HL-60 (cell line): Measurements from ENCODE around the gene B9D1.

Experiments
- DNase-seq, 2 experiments: peaks; one replicate each; pipeline ENCODE4 v3.0.0-alpha.2; 2010 to 2020; ENCODE audit warnings: low read depth in 1 of 2, low spot score in 1 of 2
- H3K27ac ChIP-seq: fragments of 250-450 bp; sonication (Bioruptor Pico); replicated peaks from 2 replicates; pipeline ENCODE4 v1.5.1; 2020; ENCODE audit warnings: mild to moderate bottlenecking, moderate library complexity
- H3K27me3 ChIP-seq: fragments of 250-450 bp; sonication (Bioruptor Pico); 2 replicates; pipeline ENCODE4 v1.5.1; 2021; ENCODE audit warnings: mild to moderate bottlenecking, moderate library complexity; ENCODE audit not compliant: insufficient read depth, poor library complexity, severe bottlenecking
- H3K4me3 ChIP-seq: replicated peaks from 2 replicates; pipeline ENCODE4 v1.5.1; 2011; ENCODE audit warnings: mild to moderate bottlenecking, control low read depth, low read length; ENCODE audit not compliant: insufficient read depth
- GABPA ChIP-seq: IDR thresholded peaks from 2 replicates; pipeline ENCODE4 v1.6.1; 2012; ENCODE audit warnings: low read depth
- POLR2AphosphoS5 ChIP-seq: IDR thresholded peaks from 2 replicates; pipeline ENCODE4 v1.6.1; 2012; ENCODE audit warnings: low read depth
- SPI1 ChIP-seq: IDR thresholded peaks from 2 replicates; pipeline ENCODE4 v1.6.1; 2012; ENCODE audit warnings: low read depth, mild to moderate bottlenecking, borderline replicate concordance
- microRNA-seq: library from miRNA; unstranded; fragments of <30 nt; microRNA quantifications from one replicate; pipeline ENCODE4, GENCODE V29; 2018
- TF ChIP-seq, protein P1 (sequence below): IDR thresholded peaks from 2 replicates; pipeline ENCODE4 v1.6.1; 2012; ENCODE audit warnings: low read depth; ENCODE audit not compliant: insufficient replicate concordance
- TF ChIP-seq, protein P2 (sequence below): IDR thresholded peaks from one replicate; pipeline ENCODE4 v1.5.1; 2011; ENCODE audit warnings: low read length, control low read depth, inconsistent platforms; ENCODE audit not compliant: insufficient read depth

The B9D1 gene

DNA sequence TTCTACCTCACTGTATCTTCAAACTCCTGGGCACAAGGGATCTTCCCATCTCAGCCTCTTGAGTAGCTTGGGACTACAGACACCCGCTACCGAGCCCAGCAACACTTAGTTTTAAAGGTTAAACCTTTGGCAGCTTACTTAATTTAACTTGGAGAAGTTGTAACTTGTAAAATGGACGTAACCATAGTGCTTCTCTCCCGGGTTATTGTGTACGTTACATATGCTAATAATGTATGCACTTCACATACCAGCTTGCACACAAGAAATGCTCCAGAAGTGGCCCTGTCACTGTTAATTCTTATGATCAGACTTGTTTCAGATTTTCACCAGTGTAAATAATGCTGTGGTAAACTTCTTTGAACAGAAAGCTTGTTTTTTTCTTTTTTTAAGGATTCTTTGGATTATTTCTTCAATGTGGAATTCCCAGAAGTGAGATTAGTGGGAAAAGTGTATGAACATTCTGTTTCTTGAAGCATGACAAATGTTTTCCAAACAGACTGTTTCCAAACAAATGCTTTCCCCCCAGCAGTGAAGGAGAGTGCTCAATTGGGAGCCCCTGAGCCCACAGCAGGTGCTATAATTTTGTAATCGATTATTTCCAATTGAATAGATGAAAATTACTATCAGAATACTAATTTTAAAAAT, 63.8 kb downstream of the B9D1 start:
- H3K4me3 ChIP-seq: no peak overlapping the region
- H3K27ac ChIP-seq: no peak overlapping the region
- no peaks in the 10 kb centered on the region for H3K27me3 ChIP-seq
- TF ChIP-seq POLR2AphosphoS5 (no peak), SPI1 (no peak), GABPA (no peak)
- TF ChIP-seq, protein P1, sequence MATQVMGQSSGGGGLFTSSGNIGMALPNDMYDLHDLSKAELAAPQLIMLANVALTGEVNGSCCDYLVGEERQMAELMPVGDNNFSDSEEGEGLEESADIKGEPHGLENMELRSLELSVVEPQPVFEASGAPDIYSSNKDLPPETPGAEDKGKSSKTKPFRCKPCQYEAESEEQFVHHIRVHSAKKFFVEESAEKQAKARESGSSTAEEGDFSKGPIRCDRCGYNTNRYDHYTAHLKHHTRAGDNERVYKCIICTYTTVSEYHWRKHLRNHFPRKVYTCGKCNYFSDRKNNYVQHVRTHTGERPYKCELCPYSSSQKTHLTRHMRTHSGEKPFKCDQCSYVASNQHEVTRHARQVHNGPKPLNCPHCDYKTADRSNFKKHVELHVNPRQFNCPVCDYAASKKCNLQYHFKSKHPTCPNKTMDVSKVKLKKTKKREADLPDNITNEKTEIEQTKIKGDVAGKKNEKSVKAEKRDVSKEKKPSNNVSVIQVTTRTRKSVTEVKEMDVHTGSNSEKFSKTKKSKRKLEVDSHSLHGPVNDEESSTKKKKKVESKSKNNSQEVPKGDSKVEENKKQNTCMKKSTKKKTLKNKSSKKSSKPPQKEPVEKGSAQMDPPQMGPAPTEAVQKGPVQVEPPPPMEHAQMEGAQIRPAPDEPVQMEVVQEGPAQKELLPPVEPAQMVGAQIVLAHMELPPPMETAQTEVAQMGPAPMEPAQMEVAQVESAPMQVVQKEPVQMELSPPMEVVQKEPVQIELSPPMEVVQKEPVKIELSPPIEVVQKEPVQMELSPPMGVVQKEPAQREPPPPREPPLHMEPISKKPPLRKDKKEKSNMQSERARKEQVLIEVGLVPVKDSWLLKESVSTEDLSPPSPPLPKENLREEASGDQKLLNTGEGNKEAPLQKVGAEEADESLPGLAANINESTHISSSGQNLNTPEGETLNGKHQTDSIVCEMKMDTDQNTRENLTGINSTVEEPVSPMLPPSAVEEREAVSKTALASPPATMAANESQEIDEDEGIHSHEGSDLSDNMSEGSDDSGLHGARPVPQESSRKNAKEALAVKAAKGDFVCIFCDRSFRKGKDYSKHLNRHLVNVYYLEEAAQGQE: no peak
- TF ChIP-seq, protein P2, sequence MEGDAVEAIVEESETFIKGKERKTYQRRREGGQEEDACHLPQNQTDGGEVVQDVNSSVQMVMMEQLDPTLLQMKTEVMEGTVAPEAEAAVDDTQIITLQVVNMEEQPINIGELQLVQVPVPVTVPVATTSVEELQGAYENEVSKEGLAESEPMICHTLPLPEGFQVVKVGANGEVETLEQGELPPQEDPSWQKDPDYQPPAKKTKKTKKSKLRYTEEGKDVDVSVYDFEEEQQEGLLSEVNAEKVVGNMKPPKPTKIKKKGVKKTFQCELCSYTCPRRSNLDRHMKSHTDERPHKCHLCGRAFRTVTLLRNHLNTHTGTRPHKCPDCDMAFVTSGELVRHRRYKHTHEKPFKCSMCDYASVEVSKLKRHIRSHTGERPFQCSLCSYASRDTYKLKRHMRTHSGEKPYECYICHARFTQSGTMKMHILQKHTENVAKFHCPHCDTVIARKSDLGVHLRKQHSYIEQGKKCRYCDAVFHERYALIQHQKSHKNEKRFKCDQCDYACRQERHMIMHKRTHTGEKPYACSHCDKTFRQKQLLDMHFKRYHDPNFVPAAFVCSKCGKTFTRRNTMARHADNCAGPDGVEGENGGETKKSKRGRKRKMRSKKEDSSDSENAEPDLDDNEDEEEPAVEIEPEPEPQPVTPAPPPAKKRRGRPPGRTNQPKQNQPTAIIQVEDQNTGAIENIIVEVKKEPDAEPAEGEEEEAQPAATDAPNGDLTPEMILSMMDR: no peak
- DNase-seq: no peak

DNA sequence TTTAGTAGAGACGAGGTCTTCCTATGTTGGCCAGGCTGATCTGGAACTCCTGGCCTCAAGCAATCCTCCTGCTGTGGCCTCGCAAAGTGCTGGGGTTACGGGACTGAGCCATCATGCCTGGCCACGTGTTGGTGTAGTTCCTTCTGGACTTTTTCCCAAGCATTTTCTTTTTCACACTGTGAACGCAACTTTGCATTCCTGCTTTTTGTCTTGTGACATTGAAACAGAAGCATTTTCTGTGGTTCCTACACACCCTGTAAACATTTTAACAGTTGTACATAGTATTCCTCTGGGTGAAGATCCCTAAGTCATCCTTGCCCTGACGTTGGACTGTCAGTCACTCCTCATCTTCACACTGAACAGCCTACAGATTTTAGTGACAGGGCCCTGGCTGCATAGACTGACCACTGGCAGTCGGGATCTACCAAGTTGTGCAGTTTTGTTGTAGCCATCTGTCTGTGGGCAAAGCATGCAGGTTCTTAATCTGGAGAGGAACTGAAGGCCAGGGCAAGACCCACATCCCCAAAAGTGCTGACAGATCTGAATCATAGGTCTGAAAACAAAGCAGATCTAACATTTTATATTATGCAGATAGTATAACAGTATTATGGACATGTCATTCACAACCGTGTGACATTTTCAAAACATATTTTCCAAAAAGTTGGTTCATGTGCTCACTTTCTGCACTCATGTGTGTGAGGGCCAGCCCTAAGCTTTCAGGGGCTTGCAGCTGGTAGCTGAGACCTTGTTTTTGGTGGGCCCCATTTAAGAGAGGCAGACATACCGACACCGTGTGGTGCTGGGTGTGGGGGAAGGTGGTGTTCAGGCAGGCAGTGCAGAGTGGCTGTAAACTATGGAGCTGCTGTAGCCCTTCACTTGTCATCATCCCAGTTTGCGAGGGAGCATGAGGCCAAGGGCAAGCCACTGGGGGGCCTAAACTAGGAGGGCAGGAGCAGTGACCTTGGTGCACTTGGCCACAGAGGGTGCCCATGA, 65.4 kb downstream of the B9D1 start:
- Histone ChIP-seq H3K27me3 (no peaks in the 10 kb centered on the region), H3K27ac (no peak overlapping the region), H3K4me3 (no peak overlapping the region)
- DNase-seq: no peak
- no peak for TF ChIP-seq POLR2AphosphoS5
- no peak for TF ChIP-seq GABPA
- TF ChIP-seq, protein P1: no peak
- TF ChIP-seq SPI1: no peak

DNA sequence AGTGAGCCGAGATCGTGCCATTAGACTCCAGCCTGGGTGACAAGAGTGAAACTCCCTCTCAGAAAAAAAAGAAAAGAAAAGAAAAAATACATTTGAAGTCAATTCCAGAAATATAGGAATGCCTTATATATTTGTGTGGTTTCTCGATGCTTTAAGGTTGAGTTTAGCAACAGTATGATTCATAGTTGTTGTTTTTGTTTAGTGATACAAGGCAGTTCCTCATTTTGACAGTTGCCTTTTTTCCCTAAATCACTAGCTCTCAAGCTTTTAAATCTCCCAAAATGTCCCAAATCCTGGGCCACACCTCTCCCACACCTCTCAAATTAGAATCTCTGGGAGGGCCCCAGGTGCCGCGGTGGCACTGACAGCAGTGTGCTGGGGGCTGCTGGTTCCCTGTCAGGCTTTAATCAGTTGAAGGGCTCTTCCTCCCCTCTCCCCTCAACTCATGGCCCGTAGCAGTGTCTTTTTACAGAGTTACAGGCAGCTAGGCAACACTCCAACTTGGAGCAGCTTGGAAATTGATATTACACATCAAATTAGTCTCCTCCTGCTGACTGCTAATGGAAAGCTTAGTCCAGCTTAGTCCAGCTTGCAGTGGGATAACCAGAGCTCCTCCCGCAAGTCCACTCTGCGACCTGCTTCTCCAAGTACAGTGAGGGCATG, 66.9 kb downstream of the B9D1 start:
- peak; percentile 60 for TF ChIP-seq SPI1
- TF ChIP-seq, protein P1: no peak
- H3K27me3 ChIP-seq: no peaks in the 10 kb centered on the region

DNA sequence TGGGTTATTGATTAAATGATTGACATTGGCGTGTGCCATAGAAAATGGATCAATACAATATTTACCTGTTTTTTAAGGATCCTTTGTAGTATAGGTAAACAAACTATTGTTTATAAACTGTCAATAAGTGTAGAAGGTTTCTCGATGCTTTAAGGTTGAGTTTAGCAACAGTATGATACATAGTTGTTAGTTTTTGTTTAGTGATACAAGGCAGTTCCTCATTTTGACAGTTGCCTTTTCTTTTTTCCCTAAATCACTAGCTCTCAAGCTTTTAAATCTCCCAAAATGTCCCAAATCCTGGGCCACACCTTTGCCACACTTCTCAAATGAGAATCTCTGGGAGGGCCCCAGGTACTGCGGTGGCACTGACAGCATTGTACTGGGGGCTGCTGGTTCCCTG, 68.1 kb downstream of the B9D1 start:
- no peaks in the 10 kb centered on the region for H3K27me3 ChIP-seq
- TF ChIP-seq GABPA: no peak
- peak; percentile 62 for TF ChIP-seq SPI1
- no peak for TF ChIP-seq POLR2AphosphoS5
- no peak overlapping the region for H3K27ac ChIP-seq
- DNase-seq: no peak
- H3K4me3 ChIP-seq: no peak overlapping the region

More for the DNA sequence above, 66.9 kb downstream of the B9D1 start:
- no peak for DNase-seq
- Histone ChIP-seq H3K4me3 (no peak overlapping the region), H3K27ac (no peak overlapping the region)

Small RNA genes lying within 50 kb of the gene (microRNA-seq; reads per million reads assigned to microRNA genes)
- 147 reads per million, percentile 72 among the genes with 10 or more reads in this experiment for gene MIR1180
